Measurements from ENCODE around the gene PLD1. TPM values are rescaled to one million over a fixed set of nuclear protein-coding genes. Genes with fewer than 3 reads are reported as not detected.

The PLD1 gene
- total and polyA plus RNA-seq, 10 of the 15 experiments (the other 5 are each of a cell fraction or from before 2014, with no cell fraction given) = 2.9 to 108 (median 3.6) TPM

DNA sequence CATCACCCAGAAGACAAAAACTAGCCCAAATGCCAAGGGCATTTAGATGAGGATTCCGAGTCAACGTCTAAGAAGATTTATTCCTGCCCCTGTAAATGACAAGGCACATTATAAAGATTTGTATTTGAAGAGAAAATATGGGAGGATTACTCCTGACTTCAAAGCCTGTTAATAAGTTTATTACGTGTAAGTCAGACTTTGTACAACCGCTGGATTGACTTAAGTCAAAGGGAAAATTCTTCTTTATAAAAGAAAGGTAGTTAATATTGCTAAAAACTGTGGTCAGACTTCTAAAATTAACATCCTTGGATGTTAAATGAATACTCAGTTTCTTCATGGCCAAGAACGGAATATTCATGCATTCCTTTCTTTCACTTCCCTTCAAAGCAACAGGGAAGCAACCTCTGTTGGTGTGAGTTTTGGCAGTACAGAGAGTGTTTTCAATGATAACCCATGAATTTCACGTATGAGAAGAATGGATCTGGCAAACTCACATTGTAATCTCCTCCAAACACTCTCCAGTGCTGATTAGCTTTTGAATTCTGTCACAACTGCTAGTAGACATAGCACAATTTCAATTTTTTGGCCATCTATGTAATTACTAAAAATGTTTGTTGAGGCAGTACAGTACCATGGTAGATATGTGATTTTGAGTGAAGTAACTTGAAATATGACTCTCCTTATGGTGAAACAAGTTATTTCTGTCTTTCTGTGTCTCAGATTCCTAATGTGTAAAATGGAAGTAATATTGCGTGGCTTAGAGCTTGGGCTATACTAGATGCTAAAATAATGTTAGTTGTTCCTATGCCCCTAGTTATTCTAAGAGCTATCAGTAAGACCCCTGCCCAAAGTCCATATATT, 62.0 kb downstream of the PLD1 start:
- RAD21 ChIA-PET (ENCODE audit: unreplicated experiment) = interaction anchor here (1.7 kb wide), 1 partner anchor 10 kb away, joined by 5 read pairs; no protein-coding TSS in a partner anchor

More for the DNA sequence above, 62.0 kb downstream of the PLD1 start:
- ChIA-PET POLR2A (interaction anchor here (0.9 kb wide), 1 partner anchor 9 kb away, joined by 3 read pairs; no protein-coding TSS in a partner anchor), SMC1A (ENCODE audit: uncharacterized antibody, unreplicated experiment) (interaction anchor here (1.0 to 2.8 kb wide), 10 partner anchors 7 to 86 kb away, joined by 3 to 16 read pairs (median 6); no protein-coding TSS in a partner anchor), CTCF (interaction anchor here (0.5 to 12.1 kb wide), 6 partner anchors 10 to 680 kb away, joined by 3 to 210 read pairs (median 4); no protein-coding TSS in a partner anchor)
- TF ChIP-seq JUNB (IDR thresholded peaks at IDR 0.05) (no peak), RAD21 (IDR thresholded peaks at IDR 0.05; ENCODE audit: insufficient read depth, low read depth, low read length) (no peak), ZBTB33 (IDR thresholded peaks at IDR 0.05) (no peak), EZH2 (IDR thresholded peaks at IDR 0.05; ENCODE audit: borderline replicate concordance, control insufficient read depth, low read depth, low read length) (no peak), CBFB (IDR thresholded peaks at IDR 0.05; ENCODE audit: low read depth) (no peak)
- TF ChIP-seq, protein P1, sequence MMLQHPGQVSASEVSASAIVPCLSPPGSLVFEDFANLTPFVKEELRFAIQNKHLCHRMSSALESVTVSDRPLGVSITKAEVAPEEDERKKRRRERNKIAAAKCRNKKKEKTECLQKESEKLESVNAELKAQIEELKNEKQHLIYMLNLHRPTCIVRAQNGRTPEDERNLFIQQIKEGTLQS (IDR thresholded peaks at IDR 0.05; ENCODE audit: borderline replicate concordance, extremely low read depth, low read depth, low read length) = no peak
- no peaks in the 10 kb centered on the region for H4K20me1 ChIP-seq (ENCODE audit: control insufficient read depth, insufficient read depth)
- no peak overlapping the region for H3K4me2 ChIP-seq (ENCODE audit: control insufficient read depth, insufficient read depth)
- no peak overlapping the region for H3K9ac ChIP-seq (ENCODE audit: control insufficient read depth, insufficient read depth, low read length)
- H3K4me1 ChIP-seq (ENCODE audit: control insufficient read depth, insufficient read depth, low read length) = no peaks in the 10 kb centered on the region
- H3K4me3 ChIP-seq = no peak overlapping the region
- DNase-seq (ENCODE audit: low read depth, low spot score) = no peak
- 19% methylated on average over 7 of the region's 7 CpGs for WGBS (ENCODE audit: insufficient coverage, insufficient replicate concordance, low lambda C conversion rate, missing lambda C conversion rate)
- no peaks in the 10 kb centered on the region; a peak in 1 of 4 replicates for H3K27me3 ChIP-seq (replicated peaks in 1 of 2; ENCODE audit: control insufficient read depth in 2 of 2, insufficient read depth in 2 of 2, low read length in 1 of 2)
- in situ Hi-C loops (cut with MboI) (no loop called here), intact Hi-C loops (cut with micrococcal nuclease; ENCODE audit: unreplicated experiment) (no loop called here)
- FAIRE-seq = no peak
- H3K36me3 ChIP-seq (ENCODE audit: control insufficient read depth in 2 of 2, insufficient read depth in 2 of 2, low read length in 1 of 2) = no peaks in the 10 kb centered on the region
- no TSS peak for BruUV-seq (replicated peaks)
- no peaks in the 10 kb centered on the region for H3K79me2 ChIP-seq (ENCODE audit: control insufficient read depth, insufficient read depth, low read length)
- no peak overlapping the region for H3K27ac ChIP-seq (ENCODE audit: control insufficient read depth, insufficient read depth)
- ATAC-seq = no peak
- no peak overlapping the region for H2AFZ ChIP-seq (ENCODE audit: control insufficient read depth, low read depth, low read length)
- H3K9me3 ChIP-seq (replicated peaks; ENCODE audit: control insufficient read depth, insufficient read depth, low read length) = no peaks in the 10 kb centered on the region; the same call in 2 of the 3 replicates

Measured in GM12878 (cell line).